ENCODE measurements around the gene EIF2D.
A peak's percentile ranks its signal among the peaks of the same experiment; 100 is the strongest.
"Not testable (repeated sequence)": the region's sequence is repeated elsewhere in the genome, so short reads cannot be mapped to it uniquely, and the experiment has no call there.

EIF2D gene, protein sequence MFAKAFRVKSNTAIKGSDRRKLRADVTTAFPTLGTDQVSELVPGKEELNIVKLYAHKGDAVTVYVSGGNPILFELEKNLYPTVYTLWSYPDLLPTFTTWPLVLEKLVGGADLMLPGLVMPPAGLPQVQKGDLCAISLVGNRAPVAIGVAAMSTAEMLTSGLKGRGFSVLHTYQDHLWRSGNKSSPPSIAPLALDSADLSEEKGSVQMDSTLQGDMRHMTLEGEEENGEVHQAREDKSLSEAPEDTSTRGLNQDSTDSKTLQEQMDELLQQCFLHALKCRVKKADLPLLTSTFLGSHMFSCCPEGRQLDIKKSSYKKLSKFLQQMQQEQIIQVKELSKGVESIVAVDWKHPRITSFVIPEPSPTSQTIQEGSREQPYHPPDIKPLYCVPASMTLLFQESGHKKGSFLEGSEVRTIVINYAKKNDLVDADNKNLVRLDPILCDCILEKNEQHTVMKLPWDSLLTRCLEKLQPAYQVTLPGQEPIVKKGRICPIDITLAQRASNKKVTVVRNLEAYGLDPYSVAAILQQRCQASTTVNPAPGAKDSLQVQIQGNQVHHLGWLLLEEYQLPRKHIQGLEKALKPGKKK

DNA sequence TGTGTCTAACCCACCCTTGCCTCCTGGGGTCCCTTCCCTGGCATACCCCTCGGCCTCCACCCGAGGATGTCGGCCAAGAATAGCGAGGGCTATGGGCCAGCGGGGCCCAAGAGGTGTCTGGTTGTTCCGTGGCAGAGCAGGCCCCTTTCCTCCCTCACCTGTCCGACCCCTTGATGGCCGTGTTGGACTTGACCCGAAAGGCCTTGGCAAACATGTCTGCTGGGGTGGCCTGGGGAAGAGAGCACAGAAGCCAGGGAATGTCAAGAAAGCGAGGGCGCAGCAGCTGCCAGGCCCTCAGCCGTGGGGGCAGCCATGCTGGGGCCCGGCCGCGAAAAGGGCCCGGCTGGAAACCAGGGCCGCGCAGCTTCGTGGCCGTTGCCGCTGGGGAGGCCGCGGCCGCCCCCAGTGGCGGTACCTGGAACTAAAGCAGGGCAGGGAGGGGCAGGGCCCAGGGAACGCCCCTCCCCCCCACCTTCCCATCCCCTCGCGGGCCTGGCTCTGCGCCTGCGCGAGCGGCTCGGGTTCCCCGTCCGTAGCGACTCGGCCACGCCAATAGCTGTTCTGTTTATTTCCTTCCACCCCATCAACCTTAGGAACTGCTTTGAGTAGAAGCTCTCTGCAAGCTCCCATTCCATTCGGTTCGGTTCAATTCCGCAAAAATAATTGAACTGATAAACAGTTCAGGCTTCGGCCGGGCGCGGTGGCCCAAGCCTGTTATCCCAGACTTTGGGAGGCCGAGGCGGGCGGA is at the start of gene EIF2D:
Gene EIF2D, minus strand, starts transcription at position 337 of the 748 bp plus-strand sequence. Its CDS starts 123 bp downstream, at position 214.
- DNase-seq = peak; percentile 91

GRCh38 chr1:206661161-206661820 is 49.0 kb upstream of the EIF2D start:
- no peak for DNase-seq

DNA sequence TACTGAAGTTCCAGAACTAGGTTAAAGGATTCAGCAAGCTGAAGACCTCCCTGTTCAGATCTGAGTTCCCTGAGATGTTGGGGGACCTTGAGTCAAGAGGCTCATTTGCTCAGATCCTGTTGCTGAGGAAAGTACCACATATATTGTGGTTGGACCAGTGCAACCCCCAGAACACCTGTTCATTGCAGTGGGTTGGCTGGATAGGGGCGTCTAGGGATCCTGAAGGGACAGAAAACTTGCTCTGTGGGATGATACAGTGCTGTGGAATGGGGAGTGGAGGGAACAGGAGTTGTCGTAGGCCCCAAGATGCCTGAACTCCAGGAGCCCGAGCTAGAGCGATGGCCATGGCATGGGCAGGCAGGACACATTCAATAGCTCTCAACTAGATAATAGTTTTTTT is 47.9 kb upstream of the EIF2D start:
- DNase-seq = no peak

GRCh38 chr1:206658981-206659273 is 46.7 kb upstream of the EIF2D start:
- DNase-seq = no peak

GRCh38 chr1:206658264-206658980 is 46.2 kb upstream of the EIF2D start:
- no peak for DNase-seq

DNA sequence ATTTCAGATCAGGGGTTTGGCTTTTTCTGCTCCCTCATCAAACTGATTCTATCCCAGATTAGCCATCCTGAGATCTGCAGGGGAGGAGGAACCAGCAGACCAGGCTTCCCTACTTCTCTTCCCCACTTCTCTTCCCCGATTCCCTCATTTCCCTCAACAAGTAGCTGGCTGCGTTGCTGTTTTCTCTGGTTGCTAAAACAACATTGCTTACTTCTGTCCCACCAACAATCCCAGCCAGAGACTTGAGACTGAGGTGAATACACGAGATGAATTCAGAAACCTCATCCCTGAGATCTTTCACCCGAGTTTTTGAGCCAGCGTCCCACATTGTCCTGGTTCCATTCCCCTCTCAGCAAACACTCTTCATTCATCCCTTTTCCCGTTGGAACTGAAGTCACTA is 45.5 kb upstream of the EIF2D start:
- DNase-seq = no peak

DNA sequence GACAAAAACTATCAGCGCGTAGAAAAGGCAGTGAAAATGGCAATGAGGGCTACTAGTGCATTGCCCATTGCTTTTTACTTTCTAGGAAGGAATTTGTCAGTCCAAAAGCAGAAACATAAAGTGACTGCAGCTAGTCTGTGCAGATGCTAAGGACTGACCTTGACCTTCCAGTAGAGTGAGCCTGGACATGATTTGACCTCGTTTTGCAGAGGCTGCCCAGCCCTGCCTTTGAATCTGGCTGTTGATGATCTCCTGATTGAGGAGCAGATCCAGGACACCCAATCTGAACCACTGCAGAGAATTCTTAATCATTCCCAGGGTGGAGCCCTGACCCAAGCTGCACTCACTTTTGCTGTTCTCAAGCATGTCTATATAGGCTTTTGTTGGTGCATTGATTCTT is 44.7 kb upstream of the EIF2D start:
- no peak for DNase-seq

- DNase-seq = no peak
These were observed 43.2 kb upstream of the EIF2D start for GRCh38 chr1:206655471-206655882.

GRCh38 chr1:206654828-206655227 is 42.6 kb upstream of the EIF2D start:
- no peak for DNase-seq

DNA sequence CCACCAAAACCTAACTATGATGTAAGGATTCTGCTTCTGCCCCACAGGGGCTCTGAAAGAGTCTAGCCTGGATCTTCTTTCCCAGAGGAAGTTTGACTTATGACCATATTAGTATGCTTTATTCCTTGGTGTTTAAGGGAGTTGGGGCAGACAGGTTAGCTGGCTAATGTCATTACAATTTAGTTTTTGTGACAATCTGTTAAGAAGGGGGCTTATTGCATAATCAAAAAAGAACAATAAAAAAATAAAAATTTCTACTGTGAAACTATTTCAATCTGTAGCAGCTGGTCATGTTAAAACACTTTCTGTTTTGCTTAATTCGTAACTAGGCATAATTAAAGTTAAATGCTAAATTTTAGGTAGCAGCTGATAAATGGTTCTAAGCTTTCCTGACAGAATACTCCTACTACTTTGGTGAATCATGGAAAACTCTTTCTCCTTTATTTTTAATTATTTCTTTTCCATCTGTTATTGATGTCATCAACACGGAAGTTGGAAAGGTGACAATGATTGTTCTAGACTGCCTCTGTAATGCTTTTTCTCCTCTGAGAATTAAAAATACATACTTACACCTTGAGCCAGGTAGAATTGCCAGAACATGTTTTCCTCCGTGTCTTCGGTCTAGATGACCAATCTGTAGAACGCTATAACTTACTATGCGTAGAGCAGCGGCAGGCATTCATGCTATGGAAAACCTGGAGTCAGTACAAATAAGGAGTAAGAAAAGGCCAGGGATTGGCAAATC is 41.6 kb upstream of the EIF2D start:
- no peak for DNase-seq

DNA sequence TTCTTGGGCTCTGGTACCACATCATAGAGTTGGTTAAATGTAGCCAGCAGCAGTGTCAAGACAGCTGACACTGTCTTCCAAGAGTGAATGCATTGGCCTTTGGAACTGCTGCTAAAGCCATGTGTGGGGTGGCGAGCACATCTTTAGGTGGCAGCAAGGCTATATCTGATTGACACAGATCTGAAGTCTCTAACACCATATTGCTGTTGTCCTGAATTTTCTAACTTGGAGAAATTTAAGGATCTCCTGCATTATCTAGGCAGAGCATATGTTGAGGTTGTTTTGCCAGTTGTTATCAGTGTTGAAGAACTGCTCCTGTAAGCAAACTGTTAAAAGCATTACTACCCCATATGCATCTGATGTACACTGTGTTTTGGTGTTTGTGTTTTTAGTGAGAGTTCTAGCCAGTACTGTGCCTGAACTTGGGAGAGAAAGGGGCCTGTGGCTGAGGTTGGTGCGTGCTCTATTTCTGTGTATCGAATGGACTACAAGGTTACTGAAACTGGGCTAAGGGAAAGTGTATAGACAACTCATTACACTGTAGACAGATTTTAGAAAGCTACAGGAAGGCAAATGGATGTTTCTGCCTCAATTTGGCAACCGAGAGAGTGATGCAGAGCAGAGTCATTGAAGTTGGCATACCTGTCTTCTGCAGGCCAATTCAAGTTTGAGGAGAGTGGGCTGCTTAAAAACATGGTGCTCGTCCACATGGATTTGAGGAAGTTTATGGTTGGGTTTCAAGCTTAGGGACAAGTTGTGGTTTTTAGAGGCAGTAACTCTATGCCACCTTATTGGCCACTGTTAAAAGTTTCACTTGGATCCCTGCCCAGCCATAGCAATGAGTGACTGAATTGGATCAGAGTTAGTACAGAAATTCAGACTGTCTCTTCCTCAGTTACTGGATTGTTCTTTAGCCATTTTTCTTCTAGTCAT is 40.0 kb upstream of the EIF2D start:
- no peak for DNase-seq

DNA sequence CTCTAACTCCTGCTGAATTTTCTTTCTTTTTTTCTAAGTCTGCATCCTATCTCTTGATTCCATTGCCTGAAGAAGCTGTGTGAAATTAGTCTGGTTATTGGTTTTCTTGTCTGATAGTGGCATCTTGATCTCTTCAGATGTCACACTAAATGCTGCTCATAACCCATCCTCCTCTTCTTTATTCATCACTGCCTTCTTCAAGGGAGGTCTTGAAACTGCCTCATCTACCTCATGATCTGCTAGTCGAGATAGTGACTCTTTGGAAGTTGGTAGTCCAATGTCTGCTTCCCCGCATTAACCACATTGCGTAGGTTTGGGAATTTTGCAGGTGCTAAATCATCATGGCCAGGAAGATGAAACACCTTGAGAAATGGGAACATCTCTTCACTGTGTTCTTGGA is 38.7 kb upstream of the EIF2D start:
- DNase-seq = no peak

GRCh38 chr1:206649261-206649921 is 37.1 kb upstream of the EIF2D start:
- no peak for DNase-seq

DNA sequence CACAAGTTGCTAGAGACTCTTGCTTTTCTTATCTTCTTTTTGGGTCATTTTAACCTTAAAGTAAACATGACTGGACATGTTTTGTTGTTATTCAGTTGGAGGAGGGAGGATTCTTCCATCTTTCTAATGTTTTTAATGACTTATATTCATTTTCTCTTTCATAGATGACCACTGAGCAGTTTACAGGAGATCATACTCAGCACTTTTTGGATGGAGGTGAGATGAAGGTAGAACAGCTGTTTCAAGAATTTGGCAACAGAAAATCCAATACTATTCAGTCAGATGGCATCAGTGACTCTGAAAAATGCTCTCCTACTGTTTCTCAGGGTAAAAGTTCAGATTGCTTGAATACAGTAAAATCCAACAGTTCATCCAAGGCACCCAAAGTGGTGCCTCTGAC is 35.0 kb upstream of the EIF2D start:
- no peak for DNase-seq

DNA sequence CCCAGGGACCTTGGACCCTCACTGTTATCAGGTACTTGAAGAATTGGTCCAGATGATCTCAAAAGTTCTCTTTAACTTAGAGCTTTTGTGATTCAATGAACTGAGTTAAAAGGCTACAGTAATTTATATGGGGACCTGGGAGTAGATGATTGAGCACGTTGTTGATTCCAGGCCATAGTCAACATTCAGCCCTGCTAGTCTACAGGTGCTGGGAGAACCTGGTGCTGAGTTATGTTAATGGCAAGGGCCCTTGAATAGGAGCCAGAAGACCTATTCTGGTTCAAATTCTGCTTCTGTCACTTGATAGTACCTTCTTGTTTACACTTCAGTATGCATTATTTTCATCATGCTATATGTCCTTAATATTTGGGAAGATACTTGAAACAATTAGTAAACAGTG is 34.2 kb upstream of the EIF2D start:
- DNase-seq = no peak

- DNase-seq = no peak
These were observed 30.9 kb upstream of the EIF2D start for GRCh38 chr1:206643118-206643698.

- not testable (repeated sequence) for DNase-seq
These were observed 29.8 kb upstream of the EIF2D start for GRCh38 chr1:206642074-206642473.

- no peak for DNase-seq
These were observed 25.3 kb upstream of the EIF2D start for GRCh38 chr1:206637605-206638004.

DNA sequence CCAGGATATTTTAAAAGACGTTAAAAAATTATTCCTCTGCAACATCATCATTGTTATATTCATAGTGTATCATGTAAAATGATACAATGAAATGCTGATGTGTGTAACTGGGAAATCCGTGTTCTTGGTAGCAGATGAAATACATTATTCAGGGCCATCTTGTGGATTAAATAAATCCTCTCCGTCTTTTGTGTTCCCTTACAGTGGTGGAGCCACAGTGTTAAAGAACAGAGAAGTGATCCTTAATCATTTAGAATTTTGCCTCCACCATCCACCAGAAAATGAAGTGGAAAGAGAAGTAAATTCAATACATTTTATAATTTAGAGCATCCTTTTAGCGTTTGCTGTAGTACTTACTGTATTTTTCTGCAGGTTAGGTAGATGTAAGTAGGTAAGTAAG is 24.4 kb upstream of the EIF2D start:
- no peak for DNase-seq

DNA sequence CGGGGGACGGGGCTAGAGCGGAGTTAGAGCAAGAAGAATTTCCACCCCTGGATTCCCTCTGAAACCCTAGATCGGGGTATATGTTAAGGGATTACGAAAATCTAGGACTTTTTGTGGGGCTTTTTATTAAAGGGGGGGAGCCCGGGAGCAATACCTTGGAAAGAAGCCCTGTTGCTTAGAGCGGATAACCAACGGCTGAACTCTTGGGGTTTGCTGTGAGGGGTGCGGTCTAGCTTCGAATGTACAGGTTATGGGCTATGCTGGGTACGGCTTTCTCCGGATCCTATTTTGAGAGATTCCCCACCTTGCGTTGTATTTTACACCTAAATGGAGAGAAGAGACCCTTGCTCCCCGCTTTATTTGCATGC is 23.7 kb upstream of the EIF2D start:
- DNase-seq = no peak

Measured in activated CD4-positive, alpha-beta T cell treated with anti-CD3 and anti-CD28 coated beads for 1 hour (primary cell).